Measurements from ENCODE around the gene TSSK6.

The TSSK6 gene

DNA sequence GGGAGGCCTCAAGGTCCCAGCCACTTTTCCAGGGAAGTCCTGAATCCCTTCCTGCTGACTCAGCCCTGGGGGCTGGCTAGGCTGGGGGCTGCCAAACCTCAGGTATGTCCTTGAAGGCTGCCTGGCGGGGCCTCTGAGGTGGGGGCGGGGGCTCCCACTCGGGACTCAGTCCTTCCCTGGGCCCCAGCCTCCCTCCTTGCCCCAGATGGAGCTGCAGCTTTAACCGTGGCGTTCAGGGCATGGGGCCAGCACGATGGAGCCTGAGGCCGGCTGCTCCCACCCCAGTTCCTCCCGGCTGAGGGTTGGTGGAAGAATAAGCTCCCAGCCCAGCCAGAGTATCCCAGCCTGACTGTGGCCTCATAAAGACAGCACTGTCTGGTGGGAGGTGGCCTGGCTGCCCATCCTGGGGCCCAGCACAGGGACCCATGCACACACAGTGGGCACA lies 35.2 kb upstream of the TSSK6 start:
- TF ChIP-seq, protein P1, sequence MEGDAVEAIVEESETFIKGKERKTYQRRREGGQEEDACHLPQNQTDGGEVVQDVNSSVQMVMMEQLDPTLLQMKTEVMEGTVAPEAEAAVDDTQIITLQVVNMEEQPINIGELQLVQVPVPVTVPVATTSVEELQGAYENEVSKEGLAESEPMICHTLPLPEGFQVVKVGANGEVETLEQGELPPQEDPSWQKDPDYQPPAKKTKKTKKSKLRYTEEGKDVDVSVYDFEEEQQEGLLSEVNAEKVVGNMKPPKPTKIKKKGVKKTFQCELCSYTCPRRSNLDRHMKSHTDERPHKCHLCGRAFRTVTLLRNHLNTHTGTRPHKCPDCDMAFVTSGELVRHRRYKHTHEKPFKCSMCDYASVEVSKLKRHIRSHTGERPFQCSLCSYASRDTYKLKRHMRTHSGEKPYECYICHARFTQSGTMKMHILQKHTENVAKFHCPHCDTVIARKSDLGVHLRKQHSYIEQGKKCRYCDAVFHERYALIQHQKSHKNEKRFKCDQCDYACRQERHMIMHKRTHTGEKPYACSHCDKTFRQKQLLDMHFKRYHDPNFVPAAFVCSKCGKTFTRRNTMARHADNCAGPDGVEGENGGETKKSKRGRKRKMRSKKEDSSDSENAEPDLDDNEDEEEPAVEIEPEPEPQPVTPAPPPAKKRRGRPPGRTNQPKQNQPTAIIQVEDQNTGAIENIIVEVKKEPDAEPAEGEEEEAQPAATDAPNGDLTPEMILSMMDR (IDR thresholded peaks at IDR 0.05; ENCODE audit: low read depth, low read length, missing control alignments): no peak
- no peak overlapping the region for H3K4me3 ChIP-seq (ENCODE audit: low read depth, low read length)
- peak; percentile 67 for DNase-seq (ENCODE audit: low read depth)
- in situ Hi-C loops (cut with HindIII; ENCODE audit: low sequenced_read_pairs): no loop called here

DNA sequence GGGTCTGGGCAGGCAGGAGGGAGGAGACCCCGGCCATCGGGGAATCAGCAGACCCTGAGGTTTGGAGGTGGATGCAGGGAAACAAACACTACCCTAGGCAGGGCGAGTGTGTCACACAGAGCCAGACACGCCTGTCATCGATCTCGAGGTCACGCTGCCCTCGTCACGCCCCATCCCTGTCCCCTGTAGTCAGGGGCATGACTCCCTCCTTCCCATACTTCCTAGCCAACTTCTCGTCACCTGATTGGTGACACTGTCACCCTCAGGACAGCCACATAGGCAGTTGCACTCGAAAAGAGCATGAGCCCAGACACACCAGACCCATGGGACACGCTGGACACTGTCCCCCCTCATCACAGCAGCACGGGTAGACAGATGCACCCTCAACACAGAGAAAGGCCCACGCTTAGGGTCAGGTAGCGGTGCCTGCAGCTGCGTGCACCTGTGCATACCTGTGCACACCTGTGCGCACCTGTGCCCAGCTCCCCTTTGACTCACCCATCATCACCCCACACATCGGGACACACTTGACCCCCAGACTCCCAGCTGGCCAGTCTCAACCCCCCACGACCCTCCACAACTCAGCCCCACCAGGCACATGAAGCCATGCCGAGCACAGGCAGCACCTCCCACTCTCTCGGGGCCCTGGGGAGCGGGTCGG lies 34.6 kb upstream of the TSSK6 start:
- no peak overlapping the region for H3K4me3 ChIP-seq (ENCODE audit: low read depth, low read length)
- TF ChIP-seq, protein P1 (IDR thresholded peaks at IDR 0.05; ENCODE audit: low read depth, low read length, missing control alignments): no peak
- no peak for DNase-seq (ENCODE audit: low read depth)

DNA sequence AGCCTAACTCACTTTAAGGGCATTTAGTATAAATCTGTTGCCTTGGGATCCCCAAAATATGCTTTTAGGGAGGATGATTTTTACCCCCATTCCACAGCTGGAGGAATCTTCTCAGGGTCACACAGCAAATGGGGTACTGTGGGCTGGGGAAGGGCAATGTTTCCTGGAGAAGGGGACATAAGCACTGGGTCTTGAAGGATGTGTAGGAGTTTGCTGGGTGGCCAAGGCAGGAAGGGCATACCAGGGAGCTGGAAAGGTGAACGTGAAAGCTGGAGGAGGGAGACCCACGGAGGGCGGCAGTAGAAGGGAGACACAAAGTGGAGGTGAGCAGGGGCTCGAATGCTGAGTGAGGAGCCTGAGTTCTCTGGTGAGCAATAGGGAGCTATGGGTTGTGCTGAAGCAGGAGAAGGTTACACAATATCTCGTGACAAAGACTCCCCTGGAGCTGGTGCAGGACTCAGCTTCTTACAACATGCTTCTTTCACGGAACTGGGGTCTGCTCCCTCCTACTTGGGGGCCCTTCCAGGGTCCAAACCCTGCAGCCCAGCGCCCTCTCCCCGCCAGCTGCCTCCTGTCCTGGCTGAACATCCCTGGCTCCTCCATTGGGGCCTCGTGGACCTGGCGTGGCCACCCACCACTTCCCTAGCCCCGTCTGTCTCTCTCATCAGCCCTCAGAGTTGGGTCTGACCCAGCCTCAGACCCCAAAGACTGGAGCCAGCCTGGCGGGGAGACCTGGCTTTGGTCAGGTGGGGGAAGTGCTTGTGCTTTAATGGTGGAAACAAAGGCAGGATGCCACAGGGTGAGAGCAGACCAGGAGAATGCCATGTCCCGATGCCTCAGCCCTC lies 33.8 kb upstream of the TSSK6 start:
- TF ChIP-seq, protein P1 (IDR thresholded peaks at IDR 0.05; ENCODE audit: low read depth, low read length, missing control alignments): no peak
- H3K4me3 ChIP-seq (ENCODE audit: low read depth, low read length): no peak overlapping the region
- DNase-seq (ENCODE audit: low read depth): no peak
- in situ Hi-C loops (cut with HindIII; ENCODE audit: low sequenced_read_pairs): no loop called here

More for the DNA sequence above, 34.6 kb upstream of the TSSK6 start:
- in situ Hi-C loops (cut with HindIII; ENCODE audit: low sequenced_read_pairs): no loop called here

DNA sequence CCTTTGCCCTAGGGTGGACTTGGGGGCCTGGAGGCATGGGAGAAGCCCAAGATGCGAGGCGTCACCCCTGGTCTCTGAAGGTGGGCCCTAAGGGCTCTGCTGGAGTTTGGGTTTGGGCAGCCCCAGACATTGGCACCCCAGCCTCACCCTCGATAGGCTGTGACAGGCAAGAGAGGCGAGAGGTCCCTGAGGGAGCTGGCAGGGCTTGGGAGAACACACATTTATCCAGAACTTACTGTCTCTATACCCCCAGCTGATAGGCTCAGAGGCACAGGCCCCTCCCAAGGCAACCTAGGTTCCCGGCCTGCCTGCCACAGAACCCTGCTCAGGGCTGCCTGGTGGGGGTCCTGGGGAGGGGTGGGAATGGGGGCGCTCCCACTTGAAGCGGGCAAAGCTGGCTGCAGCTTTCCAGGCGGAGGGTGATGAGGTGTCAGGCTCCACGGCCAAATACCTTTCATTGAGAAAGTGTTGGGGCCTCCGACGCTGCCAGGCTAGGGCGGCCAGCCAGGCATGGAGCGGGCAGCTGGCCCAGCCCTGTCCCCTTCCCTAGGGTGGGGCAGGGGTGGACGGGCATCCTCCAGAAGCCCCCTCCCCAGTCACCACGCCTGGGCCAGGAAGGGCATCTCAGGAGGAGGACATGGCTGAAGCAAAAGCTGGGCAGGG lies 32.5 kb upstream of the TSSK6 start:
- in situ Hi-C loops (cut with HindIII; ENCODE audit: low sequenced_read_pairs): no loop called here
- DNase-seq (ENCODE audit: low read depth): no peak
- TF ChIP-seq, protein P1 (IDR thresholded peaks at IDR 0.05; ENCODE audit: low read depth, low read length, missing control alignments): no peak
- no peak overlapping the region for H3K4me3 ChIP-seq (ENCODE audit: low read depth, low read length)

DNA sequence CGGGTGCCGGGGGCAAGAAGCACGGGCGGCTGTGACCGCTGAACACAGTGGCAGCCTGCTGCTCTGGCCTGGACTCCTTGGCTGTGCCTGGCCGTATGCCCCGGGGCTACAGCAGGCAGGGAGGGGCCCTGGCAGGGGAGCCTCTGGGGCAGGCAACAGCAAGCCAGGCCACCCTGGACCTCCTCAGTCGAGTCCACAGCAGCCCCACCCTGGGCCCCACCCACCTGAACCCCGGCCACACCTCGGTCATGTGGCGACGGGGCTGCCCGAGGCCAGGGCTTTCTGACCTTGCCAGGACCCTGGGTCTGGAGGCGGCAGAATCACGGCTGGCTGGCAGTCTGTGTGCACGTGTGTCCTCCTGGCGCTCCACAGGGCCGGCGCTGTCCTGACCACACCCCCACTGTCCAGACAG lies 31.4 kb upstream of the TSSK6 start:
- TF ChIP-seq, protein P1 (IDR thresholded peaks at IDR 0.05; ENCODE audit: low read depth, low read length, missing control alignments): no peak
- in situ Hi-C loops (cut with HindIII; ENCODE audit: low sequenced_read_pairs): no loop called here
- H3K4me3 ChIP-seq (ENCODE audit: low read depth, low read length): no peak overlapping the region
- DNase-seq (ENCODE audit: low read depth): no peak

DNA sequence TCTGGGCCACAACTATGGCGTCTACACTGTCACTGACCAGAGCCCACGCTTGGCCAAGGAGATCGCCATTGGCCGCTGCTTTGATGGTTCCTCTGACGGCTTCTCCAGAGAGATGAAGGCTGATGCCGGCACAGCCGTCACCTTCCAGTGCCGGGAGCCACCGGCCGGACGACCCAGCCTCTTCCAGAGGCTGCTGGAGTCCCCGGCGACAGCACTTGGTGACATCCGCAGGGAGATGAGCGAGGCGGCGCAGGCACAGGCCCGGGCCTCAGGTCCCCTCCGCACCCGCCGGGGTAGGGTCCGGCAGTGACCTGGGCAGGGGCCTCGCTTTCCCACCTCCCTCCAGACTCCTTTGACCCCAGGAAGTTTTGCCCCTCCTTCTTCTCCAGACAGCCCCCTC lies 30.4 kb upstream of the TSSK6 start:
- no peak for DNase-seq (ENCODE audit: low read depth)
- H3K4me3 ChIP-seq (ENCODE audit: low read depth, low read length): no peak overlapping the region
- TF ChIP-seq, protein P1 (IDR thresholded peaks at IDR 0.05; ENCODE audit: low read depth, low read length, missing control alignments): no peak
- in situ Hi-C loops (cut with HindIII; ENCODE audit: low sequenced_read_pairs): no loop called here

Measured in astrocyte of the cerebellum (primary cell).